Measurements from ENCODE around the gene GNG11.

Gene GNG11

GRCh38 chr7:93948873-93949272, 27.3 kb downstream of the GNG11 start:
- DNase-seq: no peak

- peak; percentile 86 for DNase-seq
Measured at GRCh38 chr7:93949423-93949822, 27.9 kb downstream of the GNG11 start.

- no peak for DNase-seq
Measured at GRCh38 chr7:93955304-93955703, 33.8 kb downstream of the GNG11 start.

- no peak for DNase-seq
Measured at GRCh38 chr7:93957767-93958166, 36.2 kb downstream of the GNG11 start.

- DNase-seq: peak; percentile 49
Measured at GRCh38 chr7:93958216-93958615, 36.7 kb downstream of the GNG11 start.

DNA sequence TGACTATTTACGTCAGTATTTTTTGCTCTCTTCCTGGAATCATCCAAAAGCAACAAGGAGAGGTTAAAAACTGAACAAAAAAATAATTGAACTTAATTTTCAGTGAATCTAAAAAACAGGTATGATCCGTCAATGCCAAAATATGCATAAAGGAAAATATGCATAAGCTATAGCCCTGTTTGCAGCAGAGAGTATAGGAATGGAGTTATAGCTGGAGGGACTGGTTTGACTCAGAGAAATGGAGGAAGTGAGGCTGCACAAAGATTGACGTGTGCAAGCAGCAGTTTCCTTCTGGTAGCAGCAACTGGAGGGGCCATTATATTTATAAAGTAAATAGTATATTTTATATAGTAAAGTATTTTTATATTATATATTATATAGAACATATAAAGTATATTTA, 37.1 kb downstream of the GNG11 start:
- no peak for DNase-seq

DNA sequence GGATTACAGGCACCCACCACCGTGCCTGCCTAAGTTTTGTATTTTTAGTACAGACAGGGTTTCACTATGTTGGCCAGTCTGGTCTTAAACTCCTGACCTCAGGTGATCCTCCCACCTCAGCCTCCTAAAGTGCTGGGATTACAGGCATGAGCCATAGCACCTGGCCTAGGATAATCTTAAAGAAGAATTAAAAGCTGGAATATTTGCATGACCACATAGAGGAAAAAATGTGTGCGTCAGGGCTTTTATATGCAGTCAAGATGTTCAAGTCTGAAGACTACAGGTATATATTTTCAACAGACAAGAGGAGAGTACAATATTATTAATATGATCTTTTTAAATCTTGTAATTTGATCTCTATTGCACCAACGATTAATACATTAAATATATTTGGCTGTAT, 39.5 kb downstream of the GNG11 start:
- no peak for DNase-seq

DNA sequence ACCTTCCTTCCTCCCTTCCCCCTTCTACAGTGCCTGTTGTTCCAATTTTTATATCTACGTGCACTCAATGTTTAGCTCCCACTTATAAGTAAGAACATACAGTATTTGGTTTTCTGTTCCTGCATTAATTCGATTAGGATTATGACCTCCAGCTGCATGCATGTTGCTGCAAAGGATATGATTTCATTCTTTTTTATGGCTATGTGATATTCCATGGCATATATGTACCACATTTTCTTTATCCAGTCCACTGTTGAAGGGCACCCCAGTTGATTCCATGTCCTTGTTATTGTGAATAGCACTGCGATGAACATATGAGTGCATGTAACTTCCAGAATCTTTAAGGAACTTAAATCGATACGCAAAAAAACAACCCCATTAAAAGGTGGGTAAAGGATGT, 42.7 kb downstream of the GNG11 start:
- DNase-seq: no peak

DNA sequence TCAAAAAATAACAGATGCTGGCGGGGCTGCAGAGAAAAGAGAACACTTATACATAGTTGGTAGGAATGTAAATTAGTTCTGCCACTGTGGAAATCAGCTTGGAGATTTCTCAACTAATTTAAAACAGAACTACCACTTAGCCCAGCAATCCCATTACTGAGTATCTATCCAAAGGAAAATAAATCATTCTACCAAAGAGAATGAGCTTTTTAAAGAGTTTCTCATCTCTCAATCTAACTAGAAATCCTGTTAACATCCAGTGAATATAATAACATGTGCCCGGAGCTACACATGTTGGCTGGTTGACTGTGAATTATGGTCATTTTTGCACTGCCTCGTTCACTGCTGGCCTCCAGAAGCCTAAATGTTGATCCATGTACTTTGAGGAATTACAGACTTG, 43.3 kb downstream of the GNG11 start:
- DNase-seq: peak; percentile 58

GRCh38 chr7:93968911-93969620, 47.5 kb downstream of the GNG11 start:
- peak; percentile 17 for DNase-seq

GRCh38 chr7:93972029-93972725, 50.6 kb downstream of the GNG11 start:
- DNase-seq: peak; percentile 22

DNA sequence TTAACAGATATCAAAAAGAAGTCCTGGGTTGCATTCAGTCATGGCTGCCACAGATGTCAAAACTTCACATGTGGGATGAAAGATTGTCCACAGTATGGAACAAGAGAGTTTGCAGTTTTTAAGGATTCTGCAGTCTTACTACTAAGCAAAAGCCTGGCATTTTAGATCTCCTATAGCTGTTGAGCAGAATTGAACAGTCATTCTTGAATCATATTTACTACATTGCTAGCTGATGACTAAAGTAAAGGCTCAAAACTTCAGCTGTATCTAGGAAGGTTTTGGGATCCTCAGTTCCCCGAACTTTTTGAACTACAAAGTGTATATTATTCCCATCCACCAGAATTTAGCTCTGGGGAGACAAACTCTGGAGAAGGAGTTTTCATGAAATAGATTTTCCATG, 51.6 kb downstream of the GNG11 start:
- DNase-seq: peak; percentile 36

DNA sequence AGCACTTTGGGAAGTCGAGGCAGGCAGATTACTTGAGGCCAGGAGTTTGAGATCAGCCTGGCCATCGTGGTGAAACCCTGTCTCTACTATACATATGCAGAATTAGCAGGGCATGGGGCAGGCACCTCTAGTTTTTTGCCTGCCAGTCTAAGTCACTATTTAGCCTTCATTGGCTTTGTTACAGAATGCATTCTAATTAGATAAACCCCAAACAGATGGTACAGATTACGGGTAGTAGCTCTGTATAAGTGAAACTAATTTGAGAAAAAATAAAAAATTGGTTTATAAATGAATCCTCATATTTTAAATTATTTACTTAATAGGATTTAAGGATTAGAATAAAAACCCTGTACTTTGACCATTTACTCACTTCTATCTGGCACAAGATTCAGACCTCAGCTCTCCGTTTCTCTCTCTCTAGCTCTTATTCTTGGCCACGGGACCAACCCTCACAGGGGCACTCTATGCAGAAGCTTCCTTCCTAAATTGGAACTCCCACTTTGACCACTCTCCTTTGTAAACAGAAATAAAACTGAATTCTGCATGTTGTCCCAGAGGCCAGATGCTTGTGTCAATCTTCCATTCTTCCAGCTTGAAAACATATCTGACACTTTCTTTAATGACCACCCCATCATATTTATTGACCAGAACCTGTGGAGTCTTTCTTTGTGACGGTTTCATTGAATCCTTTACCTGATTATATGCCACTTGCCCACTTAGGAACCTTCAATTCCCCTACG, 55.8 kb downstream of the GNG11 start:
- no peak for DNase-seq
